HG02981 (cell line): ENCODE data around the gene NHLRC4.

ENCODE experiments used
- ATAC-seq: cut with Tn5 transposase; IDR thresholded peaks from one replicate; pipeline ENCODE4 v1.9.1; 2021; ENCODE audit warnings: mild to moderate bottlenecking, moderate library complexity; ENCODE audit not compliant: unreplicated experiment

NHLRC4 gene

DNA sequence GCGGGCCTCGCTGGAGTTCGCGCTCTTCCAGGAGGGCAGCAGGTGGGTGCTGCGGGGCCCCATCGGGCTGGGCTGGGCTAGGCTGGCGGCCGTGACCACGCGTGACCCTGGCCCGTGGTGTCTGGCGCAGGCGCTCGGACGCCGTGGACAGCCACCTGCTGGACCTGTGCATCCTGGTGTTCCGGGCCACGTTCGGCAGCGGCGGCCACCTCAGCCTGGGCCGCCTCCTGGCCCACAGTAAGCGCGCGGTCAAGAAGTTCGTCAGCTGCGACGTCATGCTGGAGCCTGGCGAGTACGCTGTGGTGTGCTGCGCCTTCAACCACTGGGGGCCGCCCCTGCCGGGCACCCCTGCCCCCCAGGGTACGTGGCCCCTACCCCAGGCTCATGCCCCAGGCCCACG, 14.6 kb upstream of the NHLRC4 start:
- ATAC-seq: no peak

DNA sequence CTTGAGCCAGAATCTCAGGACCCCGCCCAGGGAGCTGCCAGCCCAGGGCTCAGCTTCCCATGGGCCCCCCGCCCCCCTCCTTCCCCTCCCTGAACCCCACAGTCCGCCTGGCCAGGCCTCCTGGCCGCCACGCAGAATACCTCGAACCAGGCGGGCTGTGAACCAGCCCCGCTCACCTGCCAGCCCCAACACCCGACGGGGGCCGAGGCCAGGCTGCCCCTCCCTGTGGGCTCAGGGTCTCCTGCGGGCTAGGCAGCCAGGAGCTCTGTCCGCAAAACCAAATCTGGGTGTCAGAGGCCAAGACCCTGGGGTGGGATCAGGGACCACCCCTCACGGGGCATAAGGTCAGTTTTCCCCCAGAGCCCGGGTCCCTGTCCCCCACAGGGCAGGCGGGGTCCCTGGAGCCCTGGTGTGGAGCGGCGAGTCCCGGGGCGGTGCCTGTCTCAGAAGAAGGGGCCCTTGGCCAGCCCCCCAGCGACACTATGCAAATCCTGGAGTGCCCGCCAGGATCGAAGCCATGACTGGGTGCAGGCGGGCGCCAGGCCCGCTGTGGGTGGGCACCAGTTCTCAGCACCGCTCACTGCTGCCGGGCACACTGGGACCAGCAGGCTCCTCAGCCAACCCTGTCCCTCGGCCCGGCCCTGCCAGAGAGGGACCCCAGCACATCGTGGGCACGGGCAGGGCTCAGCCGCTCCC, 13.1 kb upstream of the NHLRC4 start:
- no peak for ATAC-seq

DNA sequence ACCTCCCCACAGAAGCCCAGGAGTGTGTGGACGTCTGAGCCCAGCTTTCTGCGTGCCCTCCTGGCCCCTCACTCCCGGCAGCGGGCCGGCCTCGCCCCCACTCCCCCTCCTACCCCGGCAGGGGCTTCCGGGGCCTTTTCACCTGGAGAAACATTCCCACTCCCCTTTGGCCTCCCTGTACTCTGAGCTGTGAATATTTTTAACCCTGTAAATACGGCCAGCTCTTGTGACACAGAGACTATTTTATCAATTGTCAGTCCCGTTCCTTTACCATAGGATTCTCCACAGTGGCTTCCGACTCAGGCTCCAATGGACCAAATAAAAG, 12.5 kb upstream of the NHLRC4 start:
- ATAC-seq: no peak

DNA sequence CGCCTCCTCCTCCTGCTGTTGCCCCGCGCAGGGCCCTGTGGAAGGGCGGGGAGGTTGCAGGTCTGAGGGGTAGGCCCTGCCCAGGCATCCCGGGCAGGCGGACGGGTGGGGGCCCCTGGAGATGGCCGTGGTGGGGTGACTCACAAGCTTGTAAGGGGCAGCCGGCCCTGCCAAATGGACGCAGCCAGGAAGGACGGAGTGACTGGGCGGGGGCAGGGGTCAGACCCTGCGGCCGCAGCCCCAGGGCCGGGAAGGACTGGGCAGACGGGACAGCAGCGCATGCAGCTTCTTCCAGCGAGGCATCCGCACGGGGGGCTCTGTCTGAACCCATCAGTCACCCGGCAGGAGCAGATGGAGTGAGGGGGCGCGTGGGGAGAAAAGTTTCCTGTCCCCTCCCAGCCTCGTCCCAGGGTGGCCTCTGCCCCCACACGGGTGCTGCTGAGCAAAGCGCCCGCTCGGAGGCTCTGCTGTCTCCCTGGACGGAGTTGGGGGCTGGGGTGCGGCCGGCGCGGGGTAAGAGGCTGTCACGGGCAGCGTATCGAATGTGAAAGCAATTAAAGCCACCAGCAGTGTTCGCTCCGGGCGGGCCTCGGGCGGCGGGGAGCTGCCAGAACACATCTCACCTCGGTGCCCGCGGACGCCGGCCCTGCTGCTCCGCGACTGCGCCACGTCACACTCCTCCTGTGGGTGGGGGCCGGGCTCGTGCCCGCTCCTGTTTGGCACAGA, 12.0 kb upstream of the NHLRC4 start:
- ATAC-seq: no peak

GRCh38 chr16:555528-556473, 11.0 kb upstream of the NHLRC4 start:
- ATAC-seq: no peak

DNA sequence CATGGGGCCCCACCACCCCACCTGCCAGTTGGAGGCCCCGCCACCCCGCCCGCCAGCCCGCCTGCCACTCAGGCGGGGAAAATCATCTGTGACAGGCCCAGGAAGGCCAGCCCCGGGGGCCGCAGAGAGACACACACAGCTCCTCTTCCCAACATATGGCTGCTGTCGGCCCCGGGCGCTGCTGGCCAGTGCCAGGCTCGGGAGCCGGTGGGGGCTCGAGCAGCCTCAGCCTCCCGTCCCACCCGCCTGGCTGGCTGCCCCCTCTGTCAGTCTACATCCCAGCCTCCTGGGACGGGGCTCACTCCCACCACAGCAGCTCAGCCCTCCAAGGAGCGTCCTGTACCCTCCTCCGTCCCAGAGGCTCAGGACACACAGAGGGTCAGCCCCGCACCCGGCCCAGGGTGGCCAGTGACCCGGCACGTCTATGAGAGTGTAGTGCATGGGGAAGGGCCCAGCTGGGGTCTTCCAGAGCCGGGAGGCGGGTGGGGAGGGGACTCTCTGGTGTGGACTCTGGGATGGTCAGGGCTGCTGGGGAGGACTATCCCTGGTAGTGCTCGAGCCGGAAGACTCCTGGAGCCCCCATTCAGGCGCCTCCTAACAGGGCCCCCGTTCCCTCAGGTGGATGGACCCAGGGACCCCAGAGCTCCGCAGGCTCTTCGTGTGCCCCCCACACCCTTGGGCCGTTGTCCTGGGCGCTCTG, 10.2 kb upstream of the NHLRC4 start:
- ATAC-seq: no peak

- ATAC-seq: no peak
Measured at GRCh38 chr16:557463-558297, 9.1 kb upstream of the NHLRC4 start.

- ATAC-seq: no peak
Measured at GRCh38 chr16:558298-559020, 8.3 kb upstream of the NHLRC4 start.

DNA sequence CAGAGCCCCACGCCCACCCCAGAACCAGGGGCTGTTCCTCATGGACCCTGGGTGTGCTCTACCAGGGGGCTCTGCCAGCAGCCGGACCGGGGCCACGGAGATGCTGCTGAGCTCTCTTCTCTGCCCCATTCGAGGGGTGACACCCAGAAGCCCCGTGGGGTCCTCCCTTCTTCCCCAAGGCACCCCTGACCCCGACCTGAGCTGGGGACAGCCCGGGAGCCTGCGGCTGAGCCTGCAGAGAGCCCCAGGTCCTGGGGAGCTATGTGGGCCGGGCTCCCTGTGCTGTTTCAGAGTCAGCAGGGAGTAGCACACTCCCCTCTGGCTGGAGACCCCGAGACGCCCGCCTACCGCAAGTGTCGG, 7.8 kb upstream of the NHLRC4 start:
- ATAC-seq: no peak

DNA sequence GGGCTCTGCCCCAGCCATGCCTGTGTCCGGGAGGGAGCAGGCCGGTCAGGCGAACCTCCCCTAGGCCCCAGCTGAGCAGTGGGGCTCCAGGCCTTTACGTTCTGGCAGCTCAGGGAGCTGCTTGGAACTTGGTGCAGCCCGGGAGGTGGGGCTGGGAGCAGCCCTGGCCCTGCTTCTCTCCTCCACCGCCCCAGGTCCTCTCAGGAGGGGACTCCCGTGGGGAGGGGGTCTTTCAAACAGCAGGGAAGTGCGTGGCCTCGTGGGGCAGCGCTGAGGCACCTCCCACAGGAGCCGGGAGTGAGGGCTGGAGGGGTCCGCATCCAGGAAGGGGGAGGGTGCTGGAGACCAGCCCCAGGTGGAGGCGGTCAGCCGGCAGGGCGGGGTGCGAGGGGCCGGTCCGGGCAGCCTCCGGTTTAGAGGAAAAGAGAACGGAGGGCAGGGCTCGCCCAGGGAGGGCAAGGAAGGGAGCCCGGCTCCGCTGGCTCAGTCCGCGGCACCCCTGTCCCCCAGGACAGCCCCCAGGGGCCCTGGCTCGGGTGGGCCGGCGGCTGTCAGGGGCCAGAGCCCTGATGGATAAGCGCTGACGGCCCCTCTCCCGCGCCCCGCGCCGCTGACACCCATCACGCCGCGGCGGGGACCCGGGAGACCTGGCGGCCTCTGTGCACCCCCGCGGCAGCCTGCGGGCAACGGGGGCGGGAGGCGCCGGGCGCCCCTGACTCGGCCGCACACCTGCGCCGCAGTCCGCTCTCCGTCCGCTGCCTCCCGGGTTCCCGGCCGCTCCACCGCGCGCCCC, 7.2 kb upstream of the NHLRC4 start:
- no peak for ATAC-seq

DNA sequence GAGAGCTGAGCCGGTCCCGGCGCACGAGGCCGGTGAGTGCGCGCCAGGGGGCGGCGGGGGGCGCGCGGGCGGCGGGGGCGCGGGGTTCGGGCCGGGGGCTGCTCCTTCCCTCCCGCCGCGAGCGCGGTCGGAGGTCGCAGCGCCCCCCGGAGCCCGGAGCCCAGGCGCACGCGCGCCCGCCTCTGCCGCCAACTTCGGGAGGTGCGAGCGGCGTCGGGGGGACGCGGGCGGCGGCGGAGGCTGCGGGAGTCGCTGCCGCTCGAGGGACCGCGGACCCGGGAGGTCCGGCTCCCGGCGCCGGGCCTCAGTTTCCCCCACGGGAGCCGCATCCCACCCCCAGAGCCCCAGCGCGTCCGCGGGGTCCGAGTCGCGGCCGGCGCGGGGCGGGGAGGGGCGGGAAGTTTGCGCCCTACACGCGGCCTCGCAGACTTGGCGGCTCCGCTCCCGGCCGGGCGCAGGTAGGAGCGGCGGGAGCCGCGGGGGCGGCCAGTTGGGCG, 6.6 kb upstream of the NHLRC4 start, which contains the start of gene PRR35:
PRR35 (plus strand) TSS at position 191 of the 497 bp plus-strand sequence. CDS start 2,901 bp downstream, outside the sequence.
- no peak for ATAC-seq

DNA sequence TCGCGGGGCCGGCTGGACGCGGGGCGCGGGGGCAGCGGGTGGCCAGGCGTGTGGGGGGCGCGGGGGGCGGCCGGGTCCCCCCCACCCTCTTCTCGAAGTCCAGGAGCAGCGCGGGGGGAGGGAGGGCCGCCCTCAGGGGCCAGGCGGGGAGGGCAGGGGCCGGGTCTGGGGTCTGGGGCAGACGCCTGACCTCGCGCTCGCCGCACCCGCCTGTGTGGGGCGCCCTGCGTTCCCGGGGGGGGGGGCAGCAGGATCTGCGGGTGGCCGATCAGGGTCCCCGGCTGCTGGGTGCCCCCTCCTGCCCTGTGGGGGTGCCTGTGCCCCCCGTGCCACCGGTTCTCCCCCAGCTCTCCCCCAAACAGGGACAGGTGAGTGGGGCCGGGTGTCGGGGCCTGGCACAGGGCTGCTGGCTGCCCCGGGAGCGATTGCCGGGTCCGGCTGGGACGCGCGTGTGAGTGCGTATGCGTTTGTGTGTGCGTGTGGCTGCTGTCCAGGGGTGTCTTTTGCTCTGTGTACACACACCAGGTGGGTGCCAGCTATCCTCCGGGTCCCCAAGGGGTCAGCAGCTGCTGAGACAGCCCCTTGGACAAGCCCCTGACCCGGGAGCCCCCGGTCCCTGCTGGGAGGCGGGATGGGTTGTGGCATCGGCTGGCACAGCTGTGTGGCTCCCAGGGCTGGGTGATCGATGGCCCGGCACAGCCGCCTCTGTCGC, 5.9 kb upstream of the NHLRC4 start:
- ATAC-seq: no peak

- ATAC-seq: no peak
Measured at GRCh38 chr16:561413-561794, 5.4 kb upstream of the NHLRC4 start.

GRCh38 chr16:561957-562938, 4.6 kb upstream of the NHLRC4 start:
- ATAC-seq: no peak

DNA sequence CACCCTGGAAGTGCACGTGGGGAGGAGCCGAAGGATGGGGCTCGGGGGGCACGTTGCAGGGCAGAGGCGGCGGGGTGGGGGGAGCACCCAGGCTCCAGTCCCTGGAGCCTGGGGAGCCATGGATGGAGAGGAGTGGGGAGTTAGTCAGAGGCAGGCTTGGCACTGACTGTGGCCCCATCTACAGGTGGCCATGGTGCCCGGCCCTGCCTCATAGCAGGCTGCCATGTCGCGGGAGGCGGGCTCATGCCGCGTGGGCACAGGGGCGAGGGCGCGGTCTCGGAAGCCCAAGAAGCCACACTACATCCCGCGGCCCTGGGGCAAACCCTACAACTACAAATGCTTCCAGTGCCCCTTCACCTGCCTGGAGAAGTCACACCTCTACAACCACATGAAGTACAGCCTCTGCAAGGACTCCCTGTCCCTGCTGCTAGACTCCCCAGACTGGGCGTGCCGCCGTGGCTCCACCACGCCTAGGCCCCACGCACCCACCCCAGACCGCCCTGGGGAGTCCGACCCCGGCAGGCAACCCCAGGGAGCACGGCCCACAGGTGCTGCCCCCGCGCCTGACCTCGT, 3.6 kb upstream of the NHLRC4 start:
- no peak for ATAC-seq

- no peak for ATAC-seq
Measured at GRCh38 chr16:564690-565418, 2.0 kb upstream of the NHLRC4 start.
